Tibial nerve (tissue), 4 donors: ENCODE data around the gene KCP. TPM values are rescaled to one million over a fixed set of nuclear protein-coding genes. Genes with fewer than 3 reads are reported as not detected.

Experiments
- DNase-seq, 2 donors: peaks; one replicate each; pipeline ENCODE4 v3.0.0-alpha.2; 2019; ENCODE audit warnings: low spot score in 2 of 2
- H3K27ac ChIP-seq, 4 donors: fragments of 200-600 bp; sonication (generic) in 3 of 4; one replicate each; pipeline ENCODE4 v1.5.1; 2017 to 2019; ENCODE audit warnings: mild to moderate bottlenecking in 1 of 4
- H3K27me3 ChIP-seq, 2 donors: fragments of 200-600 bp; sonication (generic) in 1 of 2; one replicate each; pipeline versions ENCODE4 v1.5.1 to v1.6.0; 2017 to 2019
- H3K36me3 ChIP-seq, 3 donors: fragments of 200-600 bp; sonication (generic); one replicate each; pipeline ENCODE4 v1.5.1; 2018 to 2019
- H3K4me1 ChIP-seq, 4 donors: fragments of 200-600 bp; sonication (generic) in 3 of 4; one replicate each; pipeline ENCODE4 v1.5.1; 2017 to 2019
- H3K4me3 ChIP-seq, 4 donors: fragments of 200-600 bp; sonication (generic) in 3 of 4; one replicate each; pipeline ENCODE4 v1.5.1; 2017 to 2019; ENCODE audit warnings: mild to moderate bottlenecking in 1 of 4, moderate library complexity in 1 of 4
- H3K9me3 ChIP-seq, 4 donors: fragments of 200-600 bp; sonication (generic) in 3 of 4; one replicate each; pipeline ENCODE4 v1.5.1; 2017 to 2019
- CTCF ChIP-seq, 5 experiments: fragments of 200-600 bp in 3 of 5; fragments of 450-650 bp in 2 of 5; sonication (generic) in 3 of 5; IDR thresholded peaks; one replicate each; pipeline ENCODE4 v1.5.1; 2016 to 2019; ENCODE audit warnings: antibody characterized with exemption in 5 of 5, mild to moderate bottlenecking in 3 of 5, moderate library complexity in 2 of 5
- EP300 ChIP-seq, 2 donors: sonication (generic); formaldehyde crosslinking; IDR thresholded peaks; one replicate each; pipeline ENCODE4 v1.6.1; 2017; ENCODE audit warnings: antibody characterized with exemption in 2 of 2, mild to moderate bottlenecking in 1 of 2
- POLR2A ChIP-seq, 2 donors: fragments of 450-650 bp; IDR thresholded peaks; one replicate each; pipeline ENCODE4 v1.6.1; 2017; ENCODE audit warnings: antibody characterized with exemption in 2 of 2, mild to moderate bottlenecking in 2 of 2, moderate library complexity in 2 of 2
- WGBS, 2 donors: methylation state at CpG; one replicate each; pipeline ENCODE4 v1.1.5; 2018; 5-methylcytosine and 5-hydroxymethylcytosine counted together
- total RNA-seq, 4 donors: library from RNA; depleted of rRNA; stranded (reverse); fragments of >200 nt; gene quantifications; one replicate each; pipeline ENCODE4 v1.1.0, GENCODE V29; 2016

KCP gene
- total RNA-seq, 4 donors from 2014 or later = 0.21 to 0.90 (median 0.40) TPM

GRCh38 chr7:128829391-128830166 lies 80.9 kb downstream of the KCP start:
- Histone ChIP-seq H3K27ac (peak overlapping the region in 1 of 4 donors; percentile 11), H3K9me3 (no peaks in the 10 kb centered on the region), H3K4me3 (peak overlapping the region in 2 of 4 donors; percentile 42 to 59), H3K27me3 (peaks cover 0 to 35% of the 10 kb centered on the region in 2 donors), H3K4me1 (peaks cover 0 to 44% (median 29%) of the 10 kb centered on the region in 4 donors), H3K36me3 (no peaks in the 10 kb centered on the region)
- TF ChIP-seq POLR2A (IDR thresholded peaks at IDR 0.05) = no peak
- no peak for TF ChIP-seq EP300 (IDR thresholded peaks at IDR 0.05)
- TF ChIP-seq CTCF (IDR thresholded peaks at IDR 0.05) = no peak
- 27 to 37% methylated on average over 7 to 13 of the region's 13 CpGs for WGBS, 2 donors
- no peak for DNase-seq

DNA sequence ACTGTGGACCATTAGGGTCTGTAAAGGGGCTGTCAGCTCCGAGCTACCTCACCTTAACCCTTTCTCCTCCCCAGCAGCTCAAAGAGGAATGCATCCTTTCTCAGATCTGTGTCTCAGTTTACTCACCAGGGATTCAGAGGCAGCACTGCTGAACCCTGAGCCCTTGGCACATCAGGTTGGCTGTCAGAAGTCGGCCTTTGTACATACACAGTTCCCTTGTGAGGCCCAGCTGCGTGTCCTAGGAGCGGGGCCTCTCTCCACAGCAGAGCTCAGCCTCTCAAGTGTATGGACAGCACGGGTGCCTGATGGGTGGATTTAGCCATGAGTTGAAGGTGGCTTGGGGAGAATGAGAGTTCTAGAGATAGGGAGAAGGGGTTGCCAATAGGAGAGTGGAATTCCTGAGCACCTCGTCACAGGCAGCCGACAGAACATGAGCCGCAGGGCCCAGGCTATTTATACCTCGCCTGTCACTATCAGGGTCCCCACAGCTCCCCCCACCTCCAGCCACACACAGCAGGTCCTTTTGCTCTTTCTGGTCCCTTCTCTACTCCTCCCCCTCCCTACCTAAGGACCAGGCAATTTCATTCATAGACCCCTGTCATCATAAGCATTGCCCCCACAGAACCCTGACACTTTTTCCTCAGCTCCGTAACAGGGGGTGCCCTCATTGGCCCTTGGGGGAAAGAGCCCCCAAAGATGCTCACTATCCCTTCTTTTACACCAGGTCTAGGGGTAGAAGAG lies 82.4 kb downstream of the KCP start:
- Histone ChIP-seq H3K4me3 (no peak overlapping the region), H3K9me3 (no peaks in the 10 kb centered on the region), H3K27me3 (peaks cover 0 to 35% of the 10 kb centered on the region in 2 donors), H3K4me1 (peaks cover 0 to 34% (median 25%) of the 10 kb centered on the region in 4 donors), H3K36me3 (no peaks in the 10 kb centered on the region), H3K27ac (no peak overlapping the region)
- DNase-seq = no peak
- WGBS, 2 donors = 76 to 79% methylated on average over 10 of the region's 10 CpGs
- TF ChIP-seq EP300 (IDR thresholded peaks at IDR 0.05) (no peak), CTCF (IDR thresholded peaks at IDR 0.05) (no peak)

DNA sequence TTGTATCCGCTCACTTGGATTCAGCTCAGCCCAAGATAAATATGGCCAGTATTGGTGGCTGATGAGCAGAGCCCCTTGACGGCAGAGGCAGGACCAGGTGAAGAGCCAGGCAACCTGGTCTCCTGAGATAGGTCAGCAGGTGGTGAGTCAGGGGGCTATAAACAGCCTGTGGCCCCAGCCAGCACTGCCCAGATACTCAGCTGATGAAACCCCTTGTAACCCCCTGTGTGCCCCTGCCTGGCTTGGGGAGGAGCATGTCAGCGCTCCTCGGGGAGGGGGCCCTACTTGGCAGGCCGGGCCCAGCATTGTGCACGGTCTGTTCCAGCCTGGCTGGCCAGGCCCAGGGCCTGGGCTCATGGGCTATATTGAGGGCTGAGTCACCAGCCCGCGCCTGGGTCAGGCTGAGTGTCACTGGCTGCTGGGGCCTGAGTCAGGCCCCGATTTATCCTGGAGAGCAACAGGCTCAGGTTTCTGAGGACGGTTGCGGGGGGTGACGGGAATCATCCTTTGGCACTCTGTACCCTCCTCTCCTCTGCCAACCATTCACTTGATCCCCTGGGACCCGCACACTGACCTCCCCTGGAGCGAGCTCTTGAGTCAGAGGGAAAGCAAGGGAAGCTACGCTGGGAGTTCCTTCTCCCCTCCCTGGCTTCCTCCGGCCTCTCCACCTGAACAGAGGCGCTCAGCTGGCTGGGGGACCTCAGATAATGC lies 83.1 kb downstream of the KCP start:
- TF ChIP-seq EP300 (IDR thresholded peaks at IDR 0.05) (no peak), POLR2A (IDR thresholded peaks at IDR 0.05) (no peak), CTCF (IDR thresholded peaks at IDR 0.05) (no peak)
- Histone ChIP-seq H3K27me3 (peaks cover 0 to 31% of the 10 kb centered on the region in 2 donors), H3K9me3 (no peaks in the 10 kb centered on the region), H3K36me3 (no peaks in the 10 kb centered on the region), H3K4me1 (peaks cover 0 to 27% (median 18%) of the 10 kb centered on the region in 4 donors), H3K4me3 (no peak overlapping the region), H3K27ac (peak overlapping the region in 1 of 4 donors; percentile 36)
- 71 to 84% methylated on average over 8 to 17 of the region's 17 CpGs for WGBS, 2 donors
- DNase-seq = no peak

DNA sequence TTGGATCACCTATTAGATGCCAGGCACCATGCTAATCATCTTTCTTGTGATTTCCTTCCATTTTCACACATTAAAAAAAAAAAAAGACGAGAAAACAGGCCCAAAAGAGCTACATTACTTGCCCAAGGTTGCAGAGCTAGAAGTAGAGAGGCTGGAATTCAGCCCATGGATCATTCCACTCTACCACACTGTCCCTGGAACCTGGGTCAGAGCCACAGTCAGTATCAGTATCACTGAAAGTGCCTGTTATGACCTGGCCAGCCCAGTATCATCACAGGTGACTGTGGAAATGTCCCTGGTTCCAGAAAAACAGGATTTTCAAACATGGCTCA lies 83.6 kb downstream of the KCP start:
- Histone ChIP-seq H3K9me3 (no peaks in the 10 kb centered on the region), H3K27ac (peak overlapping the region in 1 of 4 donors; percentile 36), H3K4me3 (no peak overlapping the region), H3K36me3 (no peaks in the 10 kb centered on the region), H3K27me3 (peaks cover 0 to 25% of the 10 kb centered on the region in 2 donors), H3K4me1 (peaks cover 0 to 22% (median 14%) of the 10 kb centered on the region in 4 donors)
- TF ChIP-seq POLR2A (IDR thresholded peaks at IDR 0.05) = no peak
- TF ChIP-seq EP300 (IDR thresholded peaks at IDR 0.05) = no peak
- TF ChIP-seq CTCF (IDR thresholded peaks at IDR 0.05) = no peak
- WGBS, 2 donors = 72 to 92% methylated on average over 1 of the region's 1 CpG
- no peak for DNase-seq

Other genes starting within 250 kb of the KCP start
- 1 to 10 TPM in 2 of 4 donors, under 1 TPM in 2; 0.63 to 3.5 (median 1.8) TPM for gene GARIN1A, start 238.4 kb downstream of the KCP start, total RNA-seq
- 10 to 100 TPM; 77.3 to 94.8 (median 90.0) TPM for gene CALU, start 171.3 kb downstream of the KCP start, total RNA-seq
- gene OPN1SW, start 134.9 kb downstream of the KCP start, total RNA-seq = not detected
- gene CCDC136, start 118.7 kb downstream of the KCP start, total RNA-seq = 10 to 100 TPM in 1 of 4 donors, 1 to 10 TPM in 3; 4.5 to 12.4 (median 7.2) TPM
- gene FLNC, start 80.3 kb downstream of the KCP start, total RNA-seq = 10 to 100 TPM in 2 of 4 donors, 1 to 10 TPM in 2; 5.5 to 13.5 (median 9.0) TPM
- 100 to 1,000 TPM in 1 of 4 donors, 10 to 100 TPM in 3; 57.9 to 122 (median 75.4) TPM for gene ATP6V1F, start 47.9 kb downstream of the KCP start, total RNA-seq
- gene IRF5, start 27.2 kb upstream of the KCP start, total RNA-seq = 10 to 100 TPM in 3 of 4 donors, 1 to 10 TPM in 1; 7.8 to 28.8 (median 15.0) TPM
- gene TNPO3, start 144.4 kb upstream of the KCP start, total RNA-seq = 10 to 100 TPM; 33.9 to 36.9 (median 35.5) TPM
- 10 to 100 TPM in 1 of 4 donors, 1 to 10 TPM in 3; 2.0 to 10.5 (median 6.3) TPM for gene TSPAN33, start 234.0 kb upstream of the KCP start, total RNA-seq